OCI-LY7 (cell line): Measurements from ENCODE around the gene DISC1.

Experiments
- CTCF ChIP-seq: fragments of 200-600 bp; sonication (generic); conservative IDR thresholded peaks from 2 replicates; pipeline ENCODE4 v1.5.1; 2014; ENCODE audit warnings: mild to moderate bottlenecking, antibody characterized with exemption, low read length, moderate library complexity, mixed read lengths
- EZH2phosphoT487 ChIP-seq: fragments of 200-600 bp; sonication (generic); IDR thresholded peaks from 2 replicates; pipeline ENCODE4 v1.6.1; 2018; ENCODE audit warnings: low read depth, borderline replicate concordance, mild to moderate bottlenecking, mixed run types, antibody characterized with exemption, low read length, moderate library complexity, mixed read lengths

GRCh38 chr1:231887866-231888265, 261.3 kb downstream of the DISC1 start:
- TF ChIP-seq CTCF (no peak), EZH2phosphoT487 (no peak)
